ENCODE data around the gene FARP1.

FARP1 gene

DNA sequence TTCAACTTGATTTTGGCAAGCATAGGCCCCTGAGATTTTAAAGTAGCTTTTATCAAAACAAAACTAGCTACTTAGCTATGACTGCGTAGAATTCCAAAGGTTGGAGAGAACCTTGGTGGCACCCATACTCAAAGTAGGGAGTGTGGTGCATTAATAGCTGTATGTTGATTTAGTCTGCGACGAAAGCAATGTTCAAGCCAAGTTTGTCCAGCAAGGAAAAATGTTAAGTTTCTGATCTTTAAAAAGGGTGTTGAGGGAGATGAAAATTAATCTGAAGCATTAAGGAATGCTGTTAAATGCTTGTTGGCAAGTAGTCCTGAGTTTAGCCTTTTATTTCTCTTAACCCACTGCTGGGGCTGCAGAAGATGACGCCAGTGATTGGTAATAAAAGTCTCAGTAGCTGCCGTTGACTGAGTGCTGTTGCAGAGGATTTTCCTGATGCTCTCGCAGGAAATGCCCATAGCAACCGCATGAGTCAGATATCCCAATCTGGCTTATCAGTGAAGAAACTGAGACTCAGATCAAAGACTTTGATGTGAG lies 110.1 kb downstream of the FARP1 start:
- no peak for TF ChIP-seq FOXP2 (optimal IDR thresholded peaks at IDR 0.05; ENCODE audit: borderline replicate concordance, extremely low read depth, extremely low read length, insufficient read depth)

DNA sequence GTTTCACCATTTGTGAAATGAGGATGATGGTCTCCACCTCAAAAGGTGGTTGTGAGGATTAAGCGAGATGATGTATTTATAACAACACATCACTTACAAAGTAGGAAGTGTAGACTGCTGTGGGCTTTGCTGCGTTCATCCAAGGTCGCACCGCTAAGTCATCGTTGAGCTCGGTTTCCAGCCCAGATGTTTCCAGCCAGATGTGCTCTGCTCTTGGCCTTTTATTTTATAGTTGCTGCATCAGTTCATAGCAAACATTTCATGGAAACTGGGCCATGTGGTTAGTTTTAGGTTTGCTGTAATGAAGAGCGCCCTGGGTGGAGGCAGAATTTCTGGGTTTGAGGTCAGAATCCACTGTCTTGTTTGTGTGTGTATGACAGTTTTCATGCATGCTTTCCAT lies 110.6 kb downstream of the FARP1 start:
- TF ChIP-seq POLR2AphosphoS5 (IDR thresholded peaks at IDR 0.05; ENCODE audit: low read depth, low read length) (no peak), TAF1 (IDR thresholded peaks at IDR 0.05; ENCODE audit: borderline replicate concordance, insufficient read depth, low read length) (no peak), SIN3A (IDR thresholded peaks at IDR 0.05; ENCODE audit: borderline replicate concordance, insufficient read depth, low read length) (no peak), FOXP2 (optimal IDR thresholded peaks at IDR 0.05; ENCODE audit: borderline replicate concordance, extremely low read depth, extremely low read length, insufficient read depth) (no peak)
- TF ChIP-seq, protein P1, sequence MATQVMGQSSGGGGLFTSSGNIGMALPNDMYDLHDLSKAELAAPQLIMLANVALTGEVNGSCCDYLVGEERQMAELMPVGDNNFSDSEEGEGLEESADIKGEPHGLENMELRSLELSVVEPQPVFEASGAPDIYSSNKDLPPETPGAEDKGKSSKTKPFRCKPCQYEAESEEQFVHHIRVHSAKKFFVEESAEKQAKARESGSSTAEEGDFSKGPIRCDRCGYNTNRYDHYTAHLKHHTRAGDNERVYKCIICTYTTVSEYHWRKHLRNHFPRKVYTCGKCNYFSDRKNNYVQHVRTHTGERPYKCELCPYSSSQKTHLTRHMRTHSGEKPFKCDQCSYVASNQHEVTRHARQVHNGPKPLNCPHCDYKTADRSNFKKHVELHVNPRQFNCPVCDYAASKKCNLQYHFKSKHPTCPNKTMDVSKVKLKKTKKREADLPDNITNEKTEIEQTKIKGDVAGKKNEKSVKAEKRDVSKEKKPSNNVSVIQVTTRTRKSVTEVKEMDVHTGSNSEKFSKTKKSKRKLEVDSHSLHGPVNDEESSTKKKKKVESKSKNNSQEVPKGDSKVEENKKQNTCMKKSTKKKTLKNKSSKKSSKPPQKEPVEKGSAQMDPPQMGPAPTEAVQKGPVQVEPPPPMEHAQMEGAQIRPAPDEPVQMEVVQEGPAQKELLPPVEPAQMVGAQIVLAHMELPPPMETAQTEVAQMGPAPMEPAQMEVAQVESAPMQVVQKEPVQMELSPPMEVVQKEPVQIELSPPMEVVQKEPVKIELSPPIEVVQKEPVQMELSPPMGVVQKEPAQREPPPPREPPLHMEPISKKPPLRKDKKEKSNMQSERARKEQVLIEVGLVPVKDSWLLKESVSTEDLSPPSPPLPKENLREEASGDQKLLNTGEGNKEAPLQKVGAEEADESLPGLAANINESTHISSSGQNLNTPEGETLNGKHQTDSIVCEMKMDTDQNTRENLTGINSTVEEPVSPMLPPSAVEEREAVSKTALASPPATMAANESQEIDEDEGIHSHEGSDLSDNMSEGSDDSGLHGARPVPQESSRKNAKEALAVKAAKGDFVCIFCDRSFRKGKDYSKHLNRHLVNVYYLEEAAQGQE (IDR thresholded peaks at IDR 0.05; ENCODE audit: insufficient read depth in 1 of 2, low read depth in 2 of 2, low read length in 2 of 2), result no peak

DNA sequence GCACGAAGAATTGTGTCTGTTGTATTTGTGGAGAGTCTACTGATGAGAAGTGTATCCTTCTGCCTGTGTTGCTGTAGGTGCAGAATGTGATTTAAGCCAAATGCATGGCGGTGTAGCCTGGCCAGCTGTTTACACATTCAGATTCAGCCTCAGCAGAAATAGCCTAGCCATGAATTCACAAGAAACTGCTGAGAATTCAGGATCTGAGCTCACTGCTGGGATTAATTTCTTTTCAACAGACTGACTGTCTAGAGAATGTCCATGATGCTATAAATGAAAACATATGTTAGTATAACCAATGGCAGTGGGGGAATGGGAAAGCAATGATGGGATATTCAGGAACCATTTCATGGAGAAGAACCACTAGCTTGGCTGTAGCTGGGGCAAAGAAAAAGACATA lies 111.6 kb downstream of the FARP1 start:
- TF ChIP-seq TAF1 (IDR thresholded peaks at IDR 0.05; ENCODE audit: borderline replicate concordance, insufficient read depth, low read length), result no peak
- no peak for TF ChIP-seq SIN3A (IDR thresholded peaks at IDR 0.05; ENCODE audit: borderline replicate concordance, insufficient read depth, low read length)
- TF ChIP-seq, protein P1 (IDR thresholded peaks at IDR 0.05; ENCODE audit: insufficient read depth in 1 of 2, low read depth in 2 of 2, low read length in 2 of 2), result no peak
- no peak for TF ChIP-seq FOXP2 (optimal IDR thresholded peaks at IDR 0.05; ENCODE audit: borderline replicate concordance, extremely low read depth, extremely low read length, insufficient read depth)
- no peak for TF ChIP-seq POLR2AphosphoS5 (IDR thresholded peaks at IDR 0.05; ENCODE audit: low read depth, low read length)

DNA sequence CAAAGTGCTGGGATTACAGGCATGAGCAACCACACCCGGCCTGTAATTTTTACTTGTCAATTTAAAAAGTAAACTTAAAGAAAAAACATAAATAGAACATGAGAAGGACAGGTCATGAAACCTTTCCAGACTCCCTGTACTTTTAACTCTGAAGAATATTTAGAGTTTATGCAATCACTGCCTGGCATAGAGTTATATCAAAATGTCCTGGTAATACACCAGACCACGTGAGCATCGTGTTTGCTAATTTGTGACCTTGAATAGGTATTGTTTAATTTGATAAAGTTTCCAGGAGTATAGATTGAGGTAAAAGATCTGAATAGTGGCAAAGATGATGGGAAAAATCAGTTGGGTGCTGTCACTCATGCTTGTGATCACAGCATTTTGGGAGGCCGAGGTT lies 115.3 kb downstream of the FARP1 start:
- TF ChIP-seq SIN3A (IDR thresholded peaks at IDR 0.05; ENCODE audit: borderline replicate concordance, insufficient read depth, low read length), result no peak

- TF ChIP-seq POLR2AphosphoS5 (IDR thresholded peaks at IDR 0.05; ENCODE audit: low read depth, low read length) (no peak), SIN3A (IDR thresholded peaks at IDR 0.05; ENCODE audit: borderline replicate concordance, insufficient read depth, low read length) (no peak), FOXP2 (optimal IDR thresholded peaks at IDR 0.05; ENCODE audit: borderline replicate concordance, extremely low read depth, extremely low read length, insufficient read depth) (no peak), TAF1 (IDR thresholded peaks at IDR 0.05; ENCODE audit: borderline replicate concordance, insufficient read depth, low read length) (no peak)
- TF ChIP-seq, protein P1 (IDR thresholded peaks at IDR 0.05; ENCODE audit: insufficient read depth in 1 of 2, low read depth in 2 of 2, low read length in 2 of 2), result no peak
Observed at GRCh38 chr13:98260357-98261164, 117.7 kb downstream of the FARP1 start.

DNA sequence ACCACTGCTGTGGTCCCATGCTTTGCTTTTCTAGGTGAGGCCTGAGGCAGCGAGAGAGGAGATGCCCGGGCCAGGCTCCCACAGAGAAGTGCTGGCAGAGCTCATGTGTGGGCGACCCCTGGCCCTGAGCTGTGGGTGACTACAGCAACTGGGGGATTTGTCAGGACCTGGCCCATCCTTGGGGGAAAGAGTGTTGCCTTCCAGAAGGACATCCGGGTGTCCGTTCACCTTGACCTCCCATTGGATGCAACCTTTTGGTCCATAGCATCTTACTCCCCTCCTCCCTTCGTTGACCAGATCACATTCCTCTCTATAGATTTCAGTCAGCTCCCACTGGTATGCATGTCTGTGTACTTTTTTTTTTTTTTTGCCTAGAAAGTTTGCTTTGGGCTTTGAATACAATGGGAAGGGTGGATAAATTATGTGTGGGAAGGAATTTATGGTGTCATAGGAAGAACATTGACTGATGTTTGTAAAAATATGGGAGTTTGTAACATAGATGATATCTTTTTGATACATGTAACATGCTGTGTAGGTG lies 118.3 kb downstream of the FARP1 start:
- TF ChIP-seq FOXP2 (optimal IDR thresholded peaks at IDR 0.05; ENCODE audit: borderline replicate concordance, extremely low read depth, extremely low read length, insufficient read depth) (no peak), POLR2AphosphoS5 (IDR thresholded peaks at IDR 0.05; ENCODE audit: low read depth, low read length) (no peak), TAF1 (IDR thresholded peaks at IDR 0.05; ENCODE audit: borderline replicate concordance, insufficient read depth, low read length) (no peak), SIN3A (IDR thresholded peaks at IDR 0.05; ENCODE audit: borderline replicate concordance, insufficient read depth, low read length) (no peak)
- TF ChIP-seq, protein P1 (IDR thresholded peaks at IDR 0.05; ENCODE audit: insufficient read depth in 1 of 2, low read depth in 2 of 2, low read length in 2 of 2), result no peak

All from PFSK-1 (cell line).